Keratinocyte (primary cell): ENCODE measurements around the gene DOCK3. TPM values are rescaled to one million over a fixed set of nuclear protein-coding genes. Genes with fewer than 3 reads are reported as not detected.

Experiments used
- DNase-seq: peaks from one replicate; pipeline ENCODE4 v3.0.0-alpha.2; 2011; ENCODE audit warnings: low read depth, missing footprints, low spot score
- FAIRE-seq: peaks from 2 replicates; lab custom pipeline; 2011; peaks lifted over from hg19 to GRCh38; lab: Jason Lieb, UNC
- H2AFZ ChIP-seq: 2 replicates; pipeline ENCODE4 v1.6.0; 2012; ENCODE audit warnings: low read length, control low read depth, inconsistent platforms; ENCODE audit not compliant: control insufficient read depth
- H3K27ac ChIP-seq: 2 replicates; pipeline ENCODE4 v1.5.1; 2011; ENCODE audit warnings: low read length; ENCODE audit not compliant: control insufficient read depth, insufficient read depth
- H3K27me3 ChIP-seq: 3 replicates; pipeline ENCODE4 v1.6.0; 2011; ENCODE audit warnings: low read length; ENCODE audit not compliant: control insufficient read depth, insufficient read depth; ENCODE audit errors: extremely low read depth
- H3K36me3 ChIP-seq, 2 experiments: 2 replicates in 1 of 2; 3 replicates in 1 of 2; pipeline ENCODE4 v1.5.1; 2011; ENCODE audit warnings: low read length in 2 of 2, mild to moderate bottlenecking in 1 of 2; ENCODE audit not compliant: control insufficient read depth in 2 of 2, insufficient read depth in 2 of 2; ENCODE audit errors: extremely low read depth in 1 of 2
- H3K4me1 ChIP-seq: 3 replicates; pipeline ENCODE4 v1.5.1; 2011; ENCODE audit warnings: low read length; ENCODE audit not compliant: control insufficient read depth, insufficient read depth; ENCODE audit errors: extremely low read depth
- H3K4me2 ChIP-seq: 3 replicates; pipeline ENCODE4 v1.6.0; 2011; ENCODE audit warnings: low read depth, low read length; ENCODE audit not compliant: control insufficient read depth, insufficient read depth; ENCODE audit errors: extremely low read depth
- H3K4me3 ChIP-seq, 3 experiments: fragments of 200-600 bp in 1 of 3; sonication (generic) in 1 of 3; 2 replicates in 2 of 3; 3 replicates in 1 of 3; pipeline ENCODE4 v1.5.1; 2011 to 2016; ENCODE audit warnings: low read length in 3 of 3, mild to moderate bottlenecking in 3 of 3, control low read depth in 2 of 3, inconsistent platforms in 1 of 3, low read depth in 1 of 3, mixed read lengths in 1 of 3, mixed run types in 1 of 3, moderate library complexity in 1 of 3; ENCODE audit not compliant: control insufficient read depth in 2 of 3, insufficient read depth in 2 of 3; ENCODE audit errors: extremely low read depth in 1 of 3
- H3K79me2 ChIP-seq: 2 replicates; pipeline ENCODE4 v1.6.0; 2012; ENCODE audit warnings: low read length; ENCODE audit not compliant: control insufficient read depth, insufficient read depth
- H3K9ac ChIP-seq: 3 replicates; pipeline ENCODE4 v1.6.0; 2011; ENCODE audit warnings: low read length; ENCODE audit not compliant: control insufficient read depth, insufficient read depth; ENCODE audit errors: extremely low read depth
- H3K9me1 ChIP-seq: 3 replicates; pipeline ENCODE4 v1.6.0; 2011; ENCODE audit warnings: low read length; ENCODE audit not compliant: control insufficient read depth, insufficient read depth; ENCODE audit errors: extremely low read depth
- H3K9me3 ChIP-seq: 2 replicates; pipeline ENCODE4 v1.5.1; 2012; ENCODE audit warnings: low read depth, low read length; ENCODE audit not compliant: control insufficient read depth
- H4K20me1 ChIP-seq: 3 replicates; pipeline ENCODE4 v1.6.0; 2011; ENCODE audit warnings: low read length; ENCODE audit not compliant: control insufficient read depth, insufficient read depth; ENCODE audit errors: extremely low read depth
- CTCF ChIP-seq, 3 experiments: IDR thresholded peaks in 1 of 3; conservative IDR thresholded peaks in 1 of 3; optimal IDR thresholded peaks in 1 of 3; 2 replicates in 2 of 3; 3 replicates in 1 of 3; pipeline versions ENCODE3 to v1.5.1; 2011; ENCODE audit warnings: low read length in 3 of 3, mild to moderate bottlenecking in 3 of 3, moderate library complexity in 2 of 3, control low read depth in 1 of 3, inconsistent platforms in 1 of 3; ENCODE audit not compliant: insufficient read depth in 2 of 3; ENCODE audit errors: extremely low read depth in 1 of 3
- EZH2 ChIP-seq: IDR thresholded peaks from one replicate; pipeline ENCODE4 v1.6.1; 2012; ENCODE audit warnings: inconsistent platforms, mild to moderate bottlenecking, low read length, moderate library complexity
- dilution Hi-C: fragments of 300-500 bp; cut with MboI; formaldehyde crosslinking; loops from one replicate; pipeline ENCODE4 v1.7.0; 2020; ENCODE audit warnings: low sequenced_read_pairs; ENCODE audit not compliant: extremely low pct_ligation_motif_present
- polyA plus RNA-seq, 5 experiments: library from polyadenylated mRNA; depleted of rRNA in 3 of 5; stranded (reverse) in 3 of 5; stranded (forward) in 1 of 5; unstranded in 1 of 5; fragments of >200 nt; gene quantifications; 1 replicate in 1 of 5; 2 replicates in 3 of 5; 3 replicates in 1 of 5; pipeline versions ENCODE4 v1.2.1 to v1.2.3, GENCODE V29; 2011 to 2012; ENCODE audit warnings: missing spikeins in 2 of 5, low read depth in 1 of 5, low replicate concordance in 1 of 5

The DOCK3 gene
- polyA plus RNA-seq, 1 donor (not counting 4 experiments of a cell fraction or from before 2014, with no cell fraction given) = 0.10 TPM

GRCh38 chr3:50661321-50661837 lies 13.3 kb upstream of the DOCK3 start:
- no peak for DNase-seq
- no peak overlapping the region for H2AFZ ChIP-seq
- H3K4me1 ChIP-seq = peaks cover 16% of the 10 kb centered on the region
- dilution Hi-C loops = no loop called here
- H4K20me1 ChIP-seq = no peaks in the 10 kb centered on the region
- H3K79me2 ChIP-seq = no peaks in the 10 kb centered on the region
- H3K4me2 ChIP-seq = no peak overlapping the region
- H3K27me3 ChIP-seq = peaks cover 6% of the 10 kb centered on the region
- H3K9me3 ChIP-seq = no peaks in the 10 kb centered on the region
- TF ChIP-seq CTCF (optimal IDR thresholded peaks at IDR 0.05 in 1 of 3, IDR thresholded peaks at IDR 0.05 in 1 of 3, conservative IDR thresholded peaks at IDR 0.05 in 1 of 3; ENCODE audit: extremely low read depth in 1 of 3, insufficient read depth in 2 of 3, low read length in 3 of 3) (no peak), EZH2 (no peak)
- no peak overlapping the region for H3K4me3 ChIP-seq
- H3K36me3 ChIP-seq = no peaks in the 10 kb centered on the region
- no peak overlapping the region for H3K27ac ChIP-seq
- no peaks in the 10 kb centered on the region for H3K9me1 ChIP-seq
- FAIRE-seq = no peak
- no peak overlapping the region for H3K9ac ChIP-seq

GRCh38 chr3:50662408-50662807 lies 12.3 kb upstream of the DOCK3 start:
- FAIRE-seq = no peak
- Histone ChIP-seq H3K9me3 (no peaks in the 10 kb centered on the region), H3K36me3 (no peaks in the 10 kb centered on the region), H3K4me2 (no peak overlapping the region), H3K79me2 (no peaks in the 10 kb centered on the region), H3K9ac (no peak overlapping the region), H3K27ac (no peak overlapping the region), H3K9me1 (no peaks in the 10 kb centered on the region), H2AFZ (no peak overlapping the region), H4K20me1 (no peaks in the 10 kb centered on the region), H3K4me3 (no peak overlapping the region), H3K4me1 (peaks cover 16% of the 10 kb centered on the region), H3K27me3 (peaks cover 14% of the 10 kb centered on the region)
- TF ChIP-seq CTCF (optimal IDR thresholded peaks at IDR 0.05 in 1 of 3, IDR thresholded peaks at IDR 0.05 in 1 of 3, conservative IDR thresholded peaks at IDR 0.05 in 1 of 3; ENCODE audit: extremely low read depth in 1 of 3, insufficient read depth in 2 of 3, low read length in 3 of 3) = no peak
- TF ChIP-seq EZH2 = no peak
- DNase-seq = no peak
- dilution Hi-C loops = no loop called here
